Hematopoietic multipotent progenitor cell treated with erythropoietin and hydrocortisone succinate and interleukin-3 and kit ligand, for 15 days (in vitro differentiated cells): ENCODE data around the gene NCAPG2.
"Not testable (repeated sequence)": the region's sequence is repeated elsewhere in the genome, so short reads cannot be mapped to it uniquely, and the experiment has no call there.

ENCODE experiments used
- DNase-seq: peaks from one replicate; pipeline ENCODE4 v3.0.0-alpha.2; 2015; ENCODE audit warnings: low spot score

NCAPG2 gene

GRCh38 chr7:158706710-158707590 is 2.3 kb upstream of the NCAPG2 start:
- no peak for DNase-seq

DNA sequence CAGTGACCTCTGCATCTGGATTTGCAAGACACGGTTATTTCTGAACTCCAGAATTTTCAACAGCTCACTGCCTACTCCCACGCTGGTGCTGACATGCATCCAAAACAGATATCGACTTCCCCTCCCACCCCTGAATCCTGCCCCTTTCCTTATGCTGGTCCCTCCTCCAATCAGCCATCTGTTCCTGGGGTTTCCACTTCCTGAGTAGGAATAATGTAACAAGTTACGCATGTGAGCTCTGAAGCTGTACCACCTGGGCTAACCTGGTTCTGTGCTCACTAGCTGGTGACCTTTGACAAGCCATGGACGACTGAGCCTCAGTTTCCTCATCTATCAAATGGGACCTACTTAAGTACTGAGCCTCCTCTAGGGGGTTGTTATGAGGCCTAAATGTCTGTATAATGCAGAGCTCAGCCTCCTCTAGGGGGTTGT is 1.7 kb upstream of the NCAPG2 start:
- no peak for DNase-seq

- no peak for DNase-seq
Observed at GRCh38 chr7:158705234-158705850, 738 bp upstream of the NCAPG2 start.

- peak; percentile 11 for DNase-seq
Observed at GRCh38 chr7:158703679-158704523, 703 bp downstream of the NCAPG2 start.

DNA sequence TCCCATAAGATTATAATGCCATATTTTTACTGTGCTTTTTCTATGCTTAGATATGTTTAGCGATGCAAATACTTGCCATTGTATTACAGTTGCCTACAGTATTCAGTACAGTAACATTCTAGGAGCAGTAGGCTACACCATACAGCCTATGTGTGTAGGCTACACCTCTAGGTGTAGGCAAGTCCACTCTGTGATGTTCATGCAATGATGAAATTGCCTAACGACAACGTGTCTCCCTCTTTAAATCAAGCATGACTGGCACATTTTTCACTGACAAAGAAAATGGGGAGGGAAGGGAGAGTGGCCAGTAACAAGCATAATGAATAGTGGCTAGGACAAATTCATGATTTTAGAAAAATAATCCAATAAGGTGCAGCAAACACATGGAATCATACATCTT is 1.7 kb downstream of the NCAPG2 start:
- peak; percentile 26 for DNase-seq

- DNase-seq = no peak
Observed at GRCh38 chr7:158702196-158702595, 2.4 kb downstream of the NCAPG2 start.

- DNase-seq = no peak
Observed at GRCh38 chr7:158700008-158700407, 4.6 kb downstream of the NCAPG2 start.

- no peak for DNase-seq
Observed at GRCh38 chr7:158699341-158699740, 5.3 kb downstream of the NCAPG2 start.

DNA sequence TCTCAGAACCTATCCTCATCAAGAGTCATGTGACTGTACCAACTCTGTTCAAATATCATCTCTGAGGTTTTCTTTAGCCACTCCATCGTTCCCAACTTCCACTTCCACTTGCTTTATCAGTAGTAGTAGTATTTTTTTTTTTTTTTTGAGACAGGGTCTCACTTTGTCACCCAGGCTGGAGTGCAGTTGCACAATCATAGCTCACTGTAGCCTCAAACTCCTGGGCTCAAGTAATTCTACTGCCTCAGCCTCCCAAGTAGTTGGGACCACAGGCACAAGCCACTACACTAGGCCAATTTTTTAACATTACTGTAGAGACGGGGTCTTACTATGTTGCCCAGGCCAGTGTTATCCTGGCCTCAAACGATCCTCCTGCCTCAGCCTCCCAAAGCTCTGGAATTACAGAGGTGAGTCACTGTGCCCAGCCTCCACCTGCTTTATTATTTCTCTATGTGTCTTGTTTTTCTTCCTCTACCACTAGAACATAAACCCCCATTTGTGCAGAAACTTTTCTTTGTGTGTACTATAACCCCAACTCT is 5.9 kb downstream of the NCAPG2 start:
- no peak for DNase-seq

DNA sequence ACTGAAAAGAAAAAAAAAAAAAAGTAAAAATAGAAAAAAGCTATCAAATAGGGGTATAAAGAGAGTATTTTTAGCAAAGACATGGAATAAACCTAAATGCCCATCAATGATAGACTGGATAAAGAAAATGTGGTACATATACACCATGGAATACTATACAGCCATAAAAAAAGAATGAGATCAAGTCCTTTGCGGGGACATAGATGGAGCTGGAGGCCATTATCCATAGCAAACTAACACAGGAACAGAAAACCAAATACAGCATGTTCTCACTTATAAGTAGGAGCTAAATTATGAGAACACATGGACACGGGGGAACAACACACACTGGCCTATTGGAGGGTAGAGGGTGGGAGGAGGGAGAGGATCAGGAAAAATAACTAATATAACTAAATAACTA is 7.0 kb downstream of the NCAPG2 start:
- DNase-seq = not testable (repeated sequence)

GRCh38 chr7:158695726-158696452 is 8.7 kb downstream of the NCAPG2 start:
- peak; percentile 24 for DNase-seq

- DNase-seq = no peak
Observed at GRCh38 chr7:158695056-158695455, 9.5 kb downstream of the NCAPG2 start.

DNA sequence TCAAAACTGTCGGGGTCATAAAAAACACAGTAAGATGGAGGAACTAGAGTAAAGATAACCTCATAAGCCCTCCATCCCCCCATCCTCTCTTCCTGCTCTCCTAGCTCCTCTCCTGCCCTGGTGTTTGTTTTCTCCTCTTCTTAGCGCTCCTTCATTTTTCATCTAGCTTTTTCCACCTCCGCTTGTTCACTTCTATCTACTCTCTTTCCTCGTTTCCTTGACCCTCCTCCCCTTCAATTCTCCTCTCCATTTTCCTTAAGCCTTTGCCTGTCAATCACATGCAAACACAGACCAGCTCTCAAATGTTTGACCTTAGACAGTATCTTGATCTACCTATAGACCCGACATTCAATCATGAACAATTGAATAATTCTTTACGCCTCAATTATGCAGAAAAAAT is 10.0 kb downstream of the NCAPG2 start:
- DNase-seq = no peak

- no peak for DNase-seq
Observed at GRCh38 chr7:158689488-158689887, 15.1 kb downstream of the NCAPG2 start.

- no peak for DNase-seq
Observed at GRCh38 chr7:158687406-158687805, 17.2 kb downstream of the NCAPG2 start.

- DNase-seq = no peak
Observed at GRCh38 chr7:158685693-158686092, 18.9 kb downstream of the NCAPG2 start.

- DNase-seq = no peak
Observed at GRCh38 chr7:158684329-158684728, 20.3 kb downstream of the NCAPG2 start.

GRCh38 chr7:158683541-158683940 is 21.1 kb downstream of the NCAPG2 start:
- no peak for DNase-seq

DNA sequence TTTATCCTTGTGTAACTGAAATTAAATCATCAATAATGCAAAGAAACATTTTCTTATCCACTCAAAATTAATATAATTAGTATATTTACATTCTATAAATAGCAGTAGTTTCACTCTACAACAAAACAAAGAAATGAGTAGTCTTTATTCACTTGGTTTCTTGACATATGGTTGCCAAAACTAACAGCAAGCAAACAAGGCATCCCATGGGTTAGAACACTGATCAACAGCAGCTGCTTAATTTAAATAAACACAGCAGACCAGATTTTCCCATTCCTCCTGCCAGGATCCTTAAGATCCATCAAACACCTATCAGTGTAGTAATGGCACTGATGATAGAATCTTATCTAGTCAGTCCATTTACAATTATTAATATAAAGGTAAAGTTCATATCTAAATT is 22.1 kb downstream of the NCAPG2 start:
- DNase-seq = no peak

GRCh38 chr7:158680754-158681153 is 23.9 kb downstream of the NCAPG2 start:
- no peak for DNase-seq

DNA sequence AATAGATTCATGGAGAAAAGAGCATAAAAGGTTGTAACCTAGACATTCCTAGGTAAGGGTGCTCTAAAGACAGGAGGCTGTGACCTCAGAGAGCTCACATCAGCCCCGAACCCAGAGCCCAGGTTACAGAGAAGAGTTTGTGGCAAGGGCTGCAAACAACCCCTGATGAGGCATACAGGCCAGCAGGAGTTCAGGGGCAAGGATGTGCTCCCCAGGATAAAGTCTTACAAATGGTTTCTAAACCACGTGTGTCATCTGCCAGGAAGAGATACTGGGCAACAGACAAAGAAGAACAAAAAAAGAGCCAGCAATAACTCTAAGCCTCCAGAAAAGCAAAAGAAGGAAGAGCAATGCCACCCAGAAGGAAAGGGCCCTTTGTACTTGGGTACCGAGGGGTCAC is 27.7 kb downstream of the NCAPG2 start:
- no peak for DNase-seq
